ENCODE data around the gene RPL29.

RPL29 gene

GRCh38 chr3:51974963-51975851, 20.5 kb downstream of the RPL29 start, which contains the start of gene ABHD14A:
Gene ABHD14A, plus strand, starts transcription at chr3:51975064. Its CDS starts 72 bp downstream, at chr3:51975136.
- H3K36me3 ChIP-seq (ENCODE audit: insufficient read depth, low read length): no peaks in the 10 kb centered on the region
- peaks cover 5% of the 10 kb centered on the region; the same call in 1 of the 2 replicates for H3K4me1 ChIP-seq (ENCODE audit: insufficient read depth, low read length)
- no peaks in the 10 kb centered on the region for H3K9me3 ChIP-seq (ENCODE audit: control insufficient read depth, insufficient read depth, low read length)
- H3K9ac ChIP-seq (ENCODE audit: low read depth, low read length): peak within 1 kb of the TSS; percentile 78

- Histone ChIP-seq H3K9ac (ENCODE audit: low read depth, low read length) (peak overlapping the region; percentile 47), H3K36me3 (ENCODE audit: insufficient read depth, low read length) (no peaks in the 10 kb centered on the region), H3K9me3 (ENCODE audit: control insufficient read depth, insufficient read depth, low read length) (no peaks in the 10 kb centered on the region), H3K4me1 (ENCODE audit: insufficient read depth, low read length) (peaks cover 5% of the 10 kb centered on the region; the same call in 1 of the 2 replicates)
Observed at GRCh38 chr3:51974277-51974962, 21.3 kb downstream of the RPL29 start.

GRCh38 chr3:51971350-51971749, 24.3 kb downstream of the RPL29 start:
- Histone ChIP-seq H3K9me3 (ENCODE audit: control insufficient read depth, insufficient read depth, low read length) (no peaks in the 10 kb centered on the region), H3K36me3 (ENCODE audit: insufficient read depth, low read length) (no peaks in the 10 kb centered on the region), H3K4me1 (ENCODE audit: insufficient read depth, low read length) (peaks cover 17% of the 10 kb centered on the region), H3K9ac (ENCODE audit: low read depth, low read length) (no peak overlapping the region)

- H3K9ac ChIP-seq (ENCODE audit: low read depth, low read length): no peak overlapping the region
- no peaks in the 10 kb centered on the region for H3K9me3 ChIP-seq (ENCODE audit: control insufficient read depth, insufficient read depth, low read length)
- H3K4me1 ChIP-seq (ENCODE audit: insufficient read depth, low read length): peaks cover 23% of the 10 kb centered on the region
- H3K36me3 ChIP-seq (ENCODE audit: insufficient read depth, low read length): no peaks in the 10 kb centered on the region
Observed at GRCh38 chr3:51970606-51971300, 24.9 kb downstream of the RPL29 start.

- no peaks in the 10 kb centered on the region for H3K36me3 ChIP-seq (ENCODE audit: insufficient read depth, low read length)
- no peak overlapping the region; the same call in 1 of the 2 replicates for H3K9ac ChIP-seq (ENCODE audit: low read depth, low read length)
- H3K9me3 ChIP-seq (ENCODE audit: control insufficient read depth, insufficient read depth, low read length): no peaks in the 10 kb centered on the region
- peaks cover 18% of the 10 kb centered on the region for H3K4me1 ChIP-seq (ENCODE audit: insufficient read depth, low read length)
Observed at GRCh38 chr3:51969841-51970240, 25.9 kb downstream of the RPL29 start.

- H3K4me1 ChIP-seq (ENCODE audit: insufficient read depth, low read length): peaks cover 25% of the 10 kb centered on the region
- H3K9me3 ChIP-seq (ENCODE audit: control insufficient read depth, insufficient read depth, low read length): no peaks in the 10 kb centered on the region
- no peaks in the 10 kb centered on the region for H3K36me3 ChIP-seq (ENCODE audit: insufficient read depth, low read length)
- peak overlapping the region; percentile 17; the same call in 1 of the 2 replicates for H3K9ac ChIP-seq (ENCODE audit: low read depth, low read length)
Observed at GRCh38 chr3:51968883-51969678, 26.6 kb downstream of the RPL29 start.

- H3K9me3 ChIP-seq (ENCODE audit: control insufficient read depth, insufficient read depth, low read length): no peaks in the 10 kb centered on the region
- H3K36me3 ChIP-seq (ENCODE audit: insufficient read depth, low read length): no peaks in the 10 kb centered on the region
- H3K4me1 ChIP-seq (ENCODE audit: insufficient read depth, low read length): peaks cover 26% of the 10 kb centered on the region
- peak overlapping the region; percentile 60 for H3K9ac ChIP-seq (ENCODE audit: low read depth, low read length)
Observed at GRCh38 chr3:51968170-51968775, 27.4 kb downstream of the RPL29 start.

GRCh38 chr3:51967384-51968169, 28.1 kb downstream of the RPL29 start, which contains the start of gene PCBP4:
Gene PCBP4, minus strand, starts transcription at chr3:51967454. Its CDS starts 6,214 bp downstream, at chr3:51961240.
- peaks cover 26% of the 10 kb centered on the region for H3K4me1 ChIP-seq (ENCODE audit: insufficient read depth, low read length)
- H3K9me3 ChIP-seq (ENCODE audit: control insufficient read depth, insufficient read depth, low read length): no peaks in the 10 kb centered on the region
- H3K36me3 ChIP-seq (ENCODE audit: insufficient read depth, low read length): no peaks in the 10 kb centered on the region
- peak within 1 kb of the TSS; percentile 66 for H3K9ac ChIP-seq (ENCODE audit: low read depth, low read length)

- peak overlapping the region; percentile 66 for H3K9ac ChIP-seq (ENCODE audit: low read depth, low read length)
- no peaks in the 10 kb centered on the region for H3K9me3 ChIP-seq (ENCODE audit: control insufficient read depth, insufficient read depth, low read length)
- H3K4me1 ChIP-seq (ENCODE audit: insufficient read depth, low read length): peaks cover 26% of the 10 kb centered on the region
- H3K36me3 ChIP-seq (ENCODE audit: insufficient read depth, low read length): no peaks in the 10 kb centered on the region
Observed at GRCh38 chr3:51966922-51967383, 28.7 kb downstream of the RPL29 start.

GRCh38 chr3:51966486-51966885, 29.2 kb downstream of the RPL29 start:
- Histone ChIP-seq H3K4me1 (ENCODE audit: insufficient read depth, low read length) (peaks cover 26% of the 10 kb centered on the region), H3K36me3 (ENCODE audit: insufficient read depth, low read length) (no peaks in the 10 kb centered on the region), H3K9me3 (ENCODE audit: control insufficient read depth, insufficient read depth, low read length) (no peaks in the 10 kb centered on the region), H3K9ac (ENCODE audit: low read depth, low read length) (peak overlapping the region; percentile 66; the same call in 1 of the 2 replicates)

- Histone ChIP-seq H3K9me3 (ENCODE audit: control insufficient read depth, insufficient read depth, low read length) (no peaks in the 10 kb centered on the region), H3K4me1 (ENCODE audit: insufficient read depth, low read length) (peaks cover 26% of the 10 kb centered on the region), H3K9ac (ENCODE audit: low read depth, low read length) (no peak overlapping the region)
Observed at GRCh38 chr3:51966016-51966415, 29.7 kb downstream of the RPL29 start.

GRCh38 chr3:51964521-51964920, 31.2 kb downstream of the RPL29 start:
- peaks cover 26% of the 10 kb centered on the region for H3K4me1 ChIP-seq (ENCODE audit: insufficient read depth, low read length)
- no peaks in the 10 kb centered on the region for H3K9me3 ChIP-seq (ENCODE audit: control insufficient read depth, insufficient read depth, low read length)
- H3K9ac ChIP-seq (ENCODE audit: low read depth, low read length): no peak overlapping the region
- no peaks in the 10 kb centered on the region for H3K36me3 ChIP-seq (ENCODE audit: insufficient read depth, low read length)

More at GRCh38 chr3:51966016-51966415, 29.7 kb downstream of the RPL29 start:
- H3K36me3 ChIP-seq (ENCODE audit: insufficient read depth, low read length): no peaks in the 10 kb centered on the region
